Stimulated activated CD8-positive, alpha-beta memory T cell treated with anti-CD3 and anti-CD28 coated beads, Interleukin-4, amount 100 ng/mL, for 24 hours (primary cell): ENCODE results near the gene ADA.
A peak's percentile ranks its signal among the peaks of the same experiment; 100 is the strongest.
"Not testable (repeated sequence)": the region's sequence is repeated elsewhere in the genome, so short reads cannot be mapped to it uniquely, and the experiment has no call there.

Experiments used
- DNase-seq: peaks from one replicate; pipeline ENCODE4 v3.0.0-alpha.2; 2020; ENCODE audit warnings: low read depth

ADA gene

GRCh38 chr20:44678990-44679611 lies 27.6 kb upstream of the ADA start:
- DNase-seq: no peak

DNA sequence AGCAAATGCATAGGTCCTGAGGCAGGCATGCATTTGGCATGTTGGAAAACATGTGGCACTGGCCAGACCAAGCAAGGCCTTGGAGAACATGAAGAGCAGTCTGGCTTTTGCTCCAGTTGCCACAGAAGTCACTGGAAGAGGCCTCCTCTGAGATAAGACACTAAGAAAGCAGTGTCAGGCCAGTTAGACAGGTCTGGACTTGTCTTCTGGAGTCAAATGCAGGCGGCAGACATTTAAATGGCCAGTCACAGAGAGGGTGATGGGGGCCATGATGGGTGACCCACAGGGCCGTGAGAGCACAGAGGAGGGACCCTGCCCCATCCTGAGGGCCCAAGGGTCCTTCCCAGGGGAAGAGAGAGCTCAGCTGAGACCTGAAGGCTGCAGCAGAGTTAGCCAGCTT lies 26.7 kb upstream of the ADA start:
- no peak for DNase-seq

DNA sequence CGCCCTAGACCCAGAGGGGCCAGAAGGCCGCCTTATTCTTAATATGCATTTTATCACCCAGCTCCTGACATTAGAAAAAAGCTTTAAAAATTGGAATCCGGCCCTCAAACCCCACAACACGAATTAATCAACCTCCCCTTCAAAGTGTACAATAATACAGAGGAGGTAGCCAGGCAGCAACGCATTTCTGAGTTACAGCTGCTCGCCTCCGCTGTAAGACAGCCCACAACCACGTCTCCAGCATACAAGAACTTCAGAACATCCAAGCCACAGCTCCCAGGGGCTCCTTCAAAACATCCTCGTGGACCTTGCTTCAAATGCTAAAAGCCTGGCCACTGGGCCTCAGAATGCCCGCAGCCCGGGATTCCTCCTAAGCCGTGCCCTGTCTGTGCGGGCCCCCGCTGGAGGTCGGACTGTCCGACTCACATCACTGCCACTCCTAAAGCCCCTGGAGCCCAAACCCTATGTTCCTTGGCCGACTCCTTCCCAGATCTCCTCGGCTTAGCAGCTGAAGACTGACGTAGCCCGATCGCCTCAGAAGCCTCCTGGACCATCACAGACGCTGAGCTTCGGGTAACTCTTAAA lies 20.9 kb upstream of the ADA start:
- not testable (repeated sequence) for DNase-seq

- DNase-seq: peak; percentile 53
Observed at GRCh38 chr20:44671541-44671940, 20.0 kb upstream of the ADA start.

DNA sequence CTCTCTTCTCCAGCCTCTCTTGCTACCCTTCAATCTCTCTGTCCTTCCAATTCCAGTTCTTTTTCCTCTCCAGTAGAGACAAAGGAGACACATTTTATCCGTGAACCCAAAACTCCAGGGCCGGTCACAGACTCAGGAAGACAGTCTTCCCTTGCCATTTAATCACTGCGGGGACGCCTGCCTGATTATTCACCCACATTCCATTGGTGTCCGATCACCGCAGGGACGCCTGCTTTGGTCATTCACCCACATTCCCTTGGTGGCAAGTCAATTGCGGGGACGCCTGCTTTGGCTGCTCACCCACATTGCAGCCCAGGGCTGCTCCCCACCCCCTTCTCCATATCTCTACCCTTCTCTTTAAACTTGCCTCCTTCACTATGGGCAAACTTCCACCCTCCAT lies 19.4 kb upstream of the ADA start:
- DNase-seq: not testable (repeated sequence)

DNA sequence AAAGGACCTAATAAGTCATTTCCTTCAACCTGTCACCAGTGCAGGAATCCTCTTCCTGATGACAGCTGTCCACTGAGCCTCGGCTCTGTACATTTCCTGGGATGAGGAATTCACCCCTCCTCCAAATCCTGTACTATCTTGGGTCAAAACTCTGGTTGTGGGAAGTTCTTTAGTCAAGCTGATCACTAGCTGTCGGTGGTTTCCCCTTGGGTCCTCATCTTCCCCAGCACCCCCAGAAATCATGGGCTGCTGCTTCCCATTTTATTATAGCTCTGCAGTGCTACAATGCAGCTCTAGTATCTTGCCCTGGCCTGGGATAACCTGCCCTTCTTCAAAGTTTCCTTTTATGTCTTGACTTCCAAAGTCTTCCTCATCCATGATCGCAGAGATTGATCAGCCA lies 14.6 kb upstream of the ADA start:
- DNase-seq: no peak

GRCh38 chr20:44664131-44664530 lies 12.6 kb upstream of the ADA start:
- no peak for DNase-seq

DNA sequence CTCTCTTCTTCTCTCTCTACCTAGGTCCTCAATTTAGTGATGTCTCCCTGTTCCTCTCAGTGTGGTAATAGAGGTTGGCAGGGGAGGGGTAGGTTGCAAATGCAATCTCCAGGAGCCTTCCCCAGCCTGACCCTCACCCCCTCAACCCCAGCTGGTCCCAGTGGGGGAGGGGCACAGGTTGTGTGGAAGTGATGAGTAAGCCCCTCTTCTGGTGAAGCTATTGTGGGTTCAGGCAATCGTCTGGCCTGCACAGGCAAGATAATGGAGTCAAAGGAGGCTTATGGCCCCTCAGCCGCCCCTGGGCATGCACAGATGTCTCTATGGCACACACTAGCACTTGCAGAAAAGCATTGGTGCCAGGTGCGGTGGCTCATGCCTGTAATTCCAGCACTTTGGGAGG lies 10.8 kb upstream of the ADA start:
- no peak for DNase-seq

DNA sequence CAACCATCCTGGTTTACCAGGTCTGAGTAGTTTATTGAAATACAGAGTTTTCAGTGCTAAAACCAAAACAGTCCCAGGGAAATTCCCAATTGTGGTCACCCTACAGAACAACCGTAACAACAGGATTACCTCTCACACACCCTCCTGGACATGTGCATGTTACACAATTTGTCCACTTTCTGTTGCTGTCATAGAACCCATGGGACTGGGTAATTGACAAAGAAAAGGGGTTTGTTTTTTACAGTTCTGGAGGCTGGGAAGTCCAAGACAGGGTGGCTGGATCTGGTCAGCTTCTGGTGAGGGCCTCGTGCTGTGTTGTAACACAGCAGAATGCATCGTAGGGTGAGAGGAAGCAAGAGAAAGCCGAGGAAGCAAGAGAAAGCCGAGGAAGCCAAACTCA lies 9.1 kb upstream of the ADA start:
- no peak for DNase-seq

DNA sequence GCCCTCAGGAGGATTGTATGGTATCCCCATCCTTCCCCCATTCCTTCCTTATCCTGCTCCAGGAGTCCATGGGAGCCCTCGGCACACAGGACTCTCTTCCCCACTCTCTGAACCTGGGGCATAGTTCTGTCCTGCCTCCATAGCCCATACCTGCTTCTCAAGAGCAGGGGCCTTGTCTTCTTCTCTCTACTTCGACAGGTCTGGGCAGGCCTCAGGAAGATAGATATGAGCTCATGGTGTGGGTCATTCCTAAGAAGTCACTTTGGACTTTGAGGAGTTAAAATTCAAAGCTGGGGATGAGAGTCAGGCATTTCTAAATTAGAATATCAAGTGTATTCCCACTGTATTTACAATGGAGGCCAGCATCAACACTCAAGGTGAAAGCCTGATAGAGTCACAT lies 8.4 kb upstream of the ADA start:
- no peak for DNase-seq

DNA sequence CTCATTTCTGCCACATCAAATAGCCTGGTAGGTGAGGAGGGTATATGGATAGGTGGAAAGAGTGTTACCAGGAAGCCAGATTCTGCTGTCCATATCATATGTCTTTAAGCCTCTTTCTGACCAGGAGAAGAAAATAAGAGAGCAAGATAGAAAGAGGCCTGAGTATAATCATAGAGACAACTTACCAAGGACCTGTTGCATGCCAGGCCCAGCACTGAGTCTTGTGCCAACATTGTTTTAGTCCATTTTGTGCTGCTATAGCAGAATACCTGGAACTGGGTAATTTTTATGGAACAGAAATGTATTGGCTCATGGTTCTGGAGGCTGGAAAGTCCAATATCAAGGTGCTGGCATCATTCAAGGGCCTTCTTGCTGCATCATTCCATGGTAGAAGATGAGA lies 7.3 kb upstream of the ADA start:
- no peak for DNase-seq

DNA sequence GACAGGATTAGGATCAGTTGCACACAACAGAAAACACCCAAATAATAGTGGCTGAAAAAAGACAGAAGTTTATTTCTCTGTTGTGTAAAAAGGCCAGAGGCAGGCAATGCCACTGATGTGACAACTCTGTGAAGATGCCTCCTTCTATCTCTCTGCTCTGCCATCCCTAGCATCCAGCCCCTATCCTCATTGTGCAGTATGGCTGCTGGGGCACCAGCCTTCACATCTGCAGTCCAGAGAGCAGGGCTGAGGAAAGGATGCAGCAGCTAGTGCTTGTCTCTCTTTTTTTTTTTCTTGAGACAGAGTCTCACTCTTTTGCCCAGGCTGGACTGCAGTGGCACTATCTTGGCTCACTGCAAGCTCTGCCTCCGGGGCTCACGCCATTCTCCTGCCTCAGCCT lies 6.4 kb upstream of the ADA start:
- DNase-seq: no peak

GRCh38 chr20:44656448-44656847 lies 4.9 kb upstream of the ADA start:
- no peak for DNase-seq

DNA sequence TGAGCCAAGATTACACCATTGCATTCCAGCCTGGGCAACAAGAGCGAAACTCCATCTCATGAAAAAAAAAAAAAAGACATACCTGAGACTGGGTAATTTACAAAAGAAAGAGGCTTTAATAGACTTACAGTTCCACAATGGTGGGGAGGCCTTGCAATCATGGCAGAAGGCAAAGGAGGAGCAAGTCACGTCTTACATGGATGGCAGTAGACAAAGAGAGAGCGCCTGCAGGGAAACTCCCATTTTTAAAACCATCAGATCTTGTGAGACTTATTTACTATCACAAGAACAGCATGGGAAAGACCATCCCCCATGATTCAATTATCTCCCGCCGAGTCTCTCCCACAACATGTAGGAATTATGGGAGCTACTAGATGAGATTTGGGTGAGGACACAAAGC lies 2.7 kb upstream of the ADA start:
- DNase-seq: not testable (repeated sequence)

GRCh38 chr20:44653546-44653945 lies 2.0 kb upstream of the ADA start:
- DNase-seq: no peak

DNA sequence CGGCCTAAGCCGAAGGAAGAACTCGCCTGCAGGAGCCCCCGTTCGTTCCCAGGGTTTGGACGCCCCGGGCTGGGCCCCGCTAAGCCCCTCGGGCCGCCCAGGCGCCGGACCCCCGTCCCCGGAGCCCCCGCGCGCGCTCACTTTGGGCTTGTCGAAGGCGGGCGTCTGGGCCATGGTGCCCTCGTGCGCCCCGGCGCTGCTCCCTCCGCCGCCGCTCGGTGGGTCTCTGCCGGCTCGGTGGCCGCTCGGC lies 140 bp downstream of the ADA start:
- DNase-seq: no peak

- no peak for DNase-seq
Observed at GRCh38 chr20:44650771-44651433, 597 bp downstream of the ADA start.

- DNase-seq: no peak
Observed at GRCh38 chr20:44649976-44650375, 1.5 kb downstream of the ADA start.

GRCh38 chr20:44649126-44649525 lies 2.4 kb downstream of the ADA start:
- no peak for DNase-seq

DNA sequence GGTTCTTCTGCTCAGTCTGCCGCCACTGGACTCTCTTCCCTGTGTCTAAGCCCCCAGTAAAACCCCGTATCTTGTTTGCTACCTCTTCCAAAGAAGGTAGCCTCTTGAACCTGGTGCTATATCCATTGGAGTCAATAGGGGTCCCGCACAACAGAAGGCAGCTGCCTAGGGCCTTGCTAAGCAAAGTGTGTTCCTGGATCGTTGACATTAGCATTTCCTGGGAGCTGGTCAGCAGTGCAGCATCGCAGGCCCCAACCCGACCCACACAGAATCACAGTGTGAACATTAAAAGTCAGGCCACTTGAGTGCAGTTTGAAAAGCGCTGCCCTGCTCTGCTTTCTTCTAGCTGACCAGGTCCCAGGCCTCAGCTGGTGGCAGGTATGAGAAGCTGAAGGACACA lies 2.9 kb downstream of the ADA start:
- no peak for DNase-seq

DNA sequence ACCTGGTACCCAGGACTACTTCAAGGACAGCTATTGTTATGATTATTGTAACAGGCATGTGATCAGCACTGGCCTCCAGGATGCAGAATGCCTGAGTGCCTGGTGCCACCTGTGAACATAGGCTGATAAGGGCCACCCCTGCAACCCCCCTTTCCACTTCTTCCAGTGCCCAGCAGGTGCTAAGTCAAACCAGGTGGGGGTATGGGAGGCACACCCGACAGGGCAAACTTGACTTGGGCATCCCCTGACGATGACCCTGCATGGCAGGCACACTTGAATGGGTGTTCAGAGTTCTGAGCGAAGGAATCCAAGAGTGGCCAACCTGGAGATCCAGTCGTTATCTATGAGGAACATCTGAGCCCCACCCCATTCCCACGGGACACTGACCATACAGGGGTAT lies 3.4 kb downstream of the ADA start:
- DNase-seq: no peak

DNA sequence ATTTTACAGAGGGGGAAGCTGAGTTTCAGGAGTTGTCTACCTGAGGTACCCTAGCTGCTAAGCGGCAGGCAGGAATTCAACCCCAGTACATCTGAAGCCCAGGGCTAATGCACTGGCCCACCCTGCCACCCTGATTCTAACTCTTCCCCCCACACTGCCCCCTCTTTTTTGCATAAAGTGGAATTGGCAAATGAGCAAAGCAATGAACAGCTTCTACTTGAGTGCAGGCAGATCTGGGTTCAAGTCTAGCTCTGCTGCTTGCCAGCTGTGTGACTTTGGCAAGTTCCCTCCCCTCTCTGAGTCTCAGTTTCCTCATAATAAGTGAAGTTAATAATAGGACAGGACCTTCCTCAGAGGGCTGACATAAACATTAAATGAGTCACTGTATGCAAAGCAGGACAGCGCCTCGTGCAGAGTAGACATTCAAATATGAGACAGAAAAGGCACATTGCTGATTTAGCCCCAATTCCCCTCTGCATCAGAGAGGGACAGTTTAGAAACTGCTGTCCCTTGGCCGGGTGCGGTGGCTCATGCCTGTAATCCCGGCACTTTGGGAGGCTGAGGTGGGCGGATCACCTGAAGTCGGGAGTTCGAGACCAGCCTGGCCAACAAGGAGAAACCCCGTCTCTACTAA lies 4.7 kb downstream of the ADA start:
- no peak for DNase-seq

GRCh38 chr20:44646023-44646640 lies 5.4 kb downstream of the ADA start:
- no peak for DNase-seq
